ENCODE measurements around the gene TOP1. TPM values are rescaled to one million over a fixed set of nuclear protein-coding genes. Genes with fewer than 3 reads are reported as not detected.
A peak's percentile ranks its signal among the peaks of the same experiment; 100 is the strongest.

TOP1 gene
- total RNA-seq, 1 experiment from 2014 or later, result 81.8 TPM

DNA sequence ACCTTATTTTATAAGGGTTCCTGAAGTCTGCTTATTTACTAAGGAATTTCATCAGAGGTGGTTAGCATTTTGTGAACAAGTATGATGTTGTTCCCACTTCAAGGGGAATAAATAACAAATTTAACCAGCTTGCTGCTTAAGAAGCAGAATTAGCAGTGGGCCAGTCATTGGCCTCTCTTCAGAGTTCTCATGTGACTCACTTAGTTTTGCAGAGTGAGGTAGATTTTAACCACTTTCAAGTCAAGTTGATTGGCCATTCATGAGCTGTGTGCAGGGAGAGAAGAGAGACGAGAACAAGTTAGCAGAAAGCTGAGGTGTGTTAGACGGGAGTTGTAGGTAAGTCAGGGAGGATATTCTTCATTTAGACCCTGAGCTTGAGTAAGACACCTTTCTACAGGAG, 18.1 kb downstream of the TOP1 start:
- H3K4me3 Mint-ChIP-seq, result peak overlapping the region; percentile 12; the same call in 1 of the 2 replicates
- POLR2A ChIA-PET, result interaction anchor here (1.4 to 1.5 kb wide), 2 partner anchors 9 to 19 kb away, joined by 3 to 4 read pairs; partner anchors contain the start of gene TOP1
- ATAC-seq (no peak), DNase-seq (ENCODE audit: low spot score) (no peak)
- H3K27ac Mint-ChIP-seq, result 0 out of 2 replicates have a peak overlapping the region, but pooled peaks have one; percentile 41
- H3K36me3 Mint-ChIP-seq, result no peaks in the 10 kb centered on the region
- CTCF ChIA-PET, result interaction anchor here (1.2 to 8.5 kb wide), 6 partner anchors 11 to 101 kb away, joined by 3 to 46 read pairs (median 5); no protein-coding TSS in a partner anchor
- no peaks in the 10 kb centered on the region for H3K9me3 Mint-ChIP-seq
- TF ChIP-seq, protein P1, sequence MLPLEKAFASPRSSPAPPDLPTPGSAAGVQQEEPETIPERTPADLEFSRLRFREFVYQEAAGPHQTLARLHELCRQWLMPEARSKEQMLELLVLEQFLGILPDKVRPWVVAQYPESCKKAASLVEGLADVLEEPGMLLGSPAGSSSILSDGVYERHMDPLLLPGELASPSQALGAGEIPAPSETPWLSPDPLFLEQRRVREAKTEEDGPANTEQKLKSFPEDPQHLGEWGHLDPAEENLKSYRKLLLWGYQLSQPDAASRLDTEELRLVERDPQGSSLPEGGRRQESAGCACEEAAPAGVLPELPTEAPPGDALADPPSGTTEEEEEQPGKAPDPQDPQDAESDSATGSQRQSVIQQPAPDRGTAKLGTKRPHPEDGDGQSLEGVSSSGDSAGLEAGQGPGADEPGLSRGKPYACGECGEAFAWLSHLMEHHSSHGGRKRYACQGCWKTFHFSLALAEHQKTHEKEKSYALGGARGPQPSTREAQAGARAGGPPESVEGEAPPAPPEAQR (CRISPR knock-in tag; IDR thresholded peaks at IDR 0.05), result no peak
- TF ChIP-seq HMGA2 (CRISPR knock-in tag; IDR thresholded peaks at IDR 0.05) (no peak), NR3C1 (CRISPR knock-in tag; conservative IDR thresholded peaks at IDR 0.05; ENCODE audit: low read depth) (no peak), ZNF423 (CRISPR knock-in tag; IDR thresholded peaks at IDR 0.05) (no peak), PRRX2 (CRISPR knock-in tag; IDR thresholded peaks at IDR 0.05) (no peak), ZNF671 (CRISPR knock-in tag; IDR thresholded peaks at IDR 0.05) (no peak), JAZF1 (CRISPR knock-in tag; IDR thresholded peaks at IDR 0.05) (no peak), RELA (CRISPR knock-in tag; IDR thresholded peaks at IDR 0.05; ENCODE audit: borderline replicate concordance) (no peak), NFE2L1 (CRISPR knock-in tag; IDR thresholded peaks at IDR 0.05) (no peak), TP53 (CRISPR knock-in tag; IDR thresholded peaks at IDR 0.05) (no peak), ZBTB21 (CRISPR knock-in tag; IDR thresholded peaks at IDR 0.05; ENCODE audit: borderline replicate concordance) (no peak), GRHL2 (CRISPR knock-in tag; IDR thresholded peaks at IDR 0.05; ENCODE audit: insufficient replicate concordance, severe bottlenecking) (no peak), ZNF416 (CRISPR knock-in tag; IDR thresholded peaks at IDR 0.05) (no peak), FOXK1 (CRISPR knock-in tag; IDR thresholded peaks at IDR 0.05) (no peak), CBFB (CRISPR knock-in tag; IDR thresholded peaks at IDR 0.05; ENCODE audit: low read depth) (no peak)
- TF ChIP-seq, protein P2, sequence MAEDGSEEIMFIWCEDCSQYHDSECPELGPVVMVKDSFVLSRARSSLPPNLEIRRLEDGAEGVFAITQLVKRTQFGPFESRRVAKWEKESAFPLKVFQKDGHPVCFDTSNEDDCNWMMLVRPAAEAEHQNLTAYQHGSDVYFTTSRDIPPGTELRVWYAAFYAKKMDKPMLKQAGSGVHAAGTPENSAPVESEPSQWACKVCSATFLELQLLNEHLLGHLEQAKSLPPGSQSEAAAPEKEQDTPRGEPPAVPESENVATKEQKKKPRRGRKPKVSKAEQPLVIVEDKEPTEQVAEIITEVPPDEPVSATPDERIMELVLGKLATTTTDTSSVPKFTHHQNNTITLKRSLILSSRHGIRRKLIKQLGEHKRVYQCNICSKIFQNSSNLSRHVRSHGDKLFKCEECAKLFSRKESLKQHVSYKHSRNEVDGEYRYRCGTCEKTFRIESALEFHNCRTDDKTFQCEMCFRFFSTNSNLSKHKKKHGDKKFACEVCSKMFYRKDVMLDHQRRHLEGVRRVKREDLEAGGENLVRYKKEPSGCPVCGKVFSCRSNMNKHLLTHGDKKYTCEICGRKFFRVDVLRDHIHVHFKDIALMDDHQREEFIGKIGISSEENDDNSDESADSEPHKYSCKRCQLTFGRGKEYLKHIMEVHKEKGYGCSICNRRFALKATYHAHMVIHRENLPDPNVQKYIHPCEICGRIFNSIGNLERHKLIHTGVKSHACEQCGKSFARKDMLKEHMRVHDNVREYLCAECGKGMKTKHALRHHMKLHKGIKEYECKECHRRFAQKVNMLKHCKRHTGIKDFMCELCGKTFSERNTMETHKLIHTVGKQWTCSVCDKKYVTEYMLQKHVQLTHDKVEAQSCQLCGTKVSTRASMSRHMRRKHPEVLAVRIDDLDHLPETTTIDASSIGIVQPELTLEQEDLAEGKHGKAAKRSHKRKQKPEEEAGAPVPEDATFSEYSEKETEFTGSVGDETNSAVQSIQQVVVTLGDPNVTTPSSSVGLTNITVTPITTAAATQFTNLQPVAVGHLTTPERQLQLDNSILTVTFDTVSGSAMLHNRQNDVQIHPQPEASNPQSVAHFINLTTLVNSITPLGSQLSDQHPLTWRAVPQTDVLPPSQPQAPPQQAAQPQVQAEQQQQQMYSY (CRISPR knock-in tag; IDR thresholded peaks at IDR 0.05), result no peak
- TF ChIP-seq, protein P3, sequence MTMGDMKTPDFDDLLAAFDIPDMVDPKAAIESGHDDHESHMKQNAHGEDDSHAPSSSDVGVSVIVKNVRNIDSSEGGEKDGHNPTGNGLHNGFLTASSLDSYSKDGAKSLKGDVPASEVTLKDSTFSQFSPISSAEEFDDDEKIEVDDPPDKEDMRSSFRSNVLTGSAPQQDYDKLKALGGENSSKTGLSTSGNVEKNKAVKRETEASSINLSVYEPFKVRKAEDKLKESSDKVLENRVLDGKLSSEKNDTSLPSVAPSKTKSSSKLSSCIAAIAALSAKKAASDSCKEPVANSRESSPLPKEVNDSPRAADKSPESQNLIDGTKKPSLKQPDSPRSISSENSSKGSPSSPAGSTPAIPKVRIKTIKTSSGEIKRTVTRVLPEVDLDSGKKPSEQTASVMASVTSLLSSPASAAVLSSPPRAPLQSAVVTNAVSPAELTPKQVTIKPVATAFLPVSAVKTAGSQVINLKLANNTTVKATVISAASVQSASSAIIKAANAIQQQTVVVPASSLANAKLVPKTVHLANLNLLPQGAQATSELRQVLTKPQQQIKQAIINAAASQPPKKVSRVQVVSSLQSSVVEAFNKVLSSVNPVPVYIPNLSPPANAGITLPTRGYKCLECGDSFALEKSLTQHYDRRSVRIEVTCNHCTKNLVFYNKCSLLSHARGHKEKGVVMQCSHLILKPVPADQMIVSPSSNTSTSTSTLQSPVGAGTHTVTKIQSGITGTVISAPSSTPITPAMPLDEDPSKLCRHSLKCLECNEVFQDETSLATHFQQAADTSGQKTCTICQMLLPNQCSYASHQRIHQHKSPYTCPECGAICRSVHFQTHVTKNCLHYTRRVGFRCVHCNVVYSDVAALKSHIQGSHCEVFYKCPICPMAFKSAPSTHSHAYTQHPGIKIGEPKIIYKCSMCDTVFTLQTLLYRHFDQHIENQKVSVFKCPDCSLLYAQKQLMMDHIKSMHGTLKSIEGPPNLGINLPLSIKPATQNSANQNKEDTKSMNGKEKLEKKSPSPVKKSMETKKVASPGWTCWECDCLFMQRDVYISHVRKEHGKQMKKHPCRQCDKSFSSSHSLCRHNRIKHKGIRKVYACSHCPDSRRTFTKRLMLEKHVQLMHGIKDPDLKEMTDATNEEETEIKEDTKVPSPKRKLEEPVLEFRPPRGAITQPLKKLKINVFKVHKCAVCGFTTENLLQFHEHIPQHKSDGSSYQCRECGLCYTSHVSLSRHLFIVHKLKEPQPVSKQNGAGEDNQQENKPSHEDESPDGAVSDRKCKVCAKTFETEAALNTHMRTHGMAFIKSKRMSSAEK (CRISPR knock-in tag; IDR thresholded peaks at IDR 0.05; ENCODE audit: borderline replicate concordance), result no peak
- TF ChIP-seq, protein P4, sequence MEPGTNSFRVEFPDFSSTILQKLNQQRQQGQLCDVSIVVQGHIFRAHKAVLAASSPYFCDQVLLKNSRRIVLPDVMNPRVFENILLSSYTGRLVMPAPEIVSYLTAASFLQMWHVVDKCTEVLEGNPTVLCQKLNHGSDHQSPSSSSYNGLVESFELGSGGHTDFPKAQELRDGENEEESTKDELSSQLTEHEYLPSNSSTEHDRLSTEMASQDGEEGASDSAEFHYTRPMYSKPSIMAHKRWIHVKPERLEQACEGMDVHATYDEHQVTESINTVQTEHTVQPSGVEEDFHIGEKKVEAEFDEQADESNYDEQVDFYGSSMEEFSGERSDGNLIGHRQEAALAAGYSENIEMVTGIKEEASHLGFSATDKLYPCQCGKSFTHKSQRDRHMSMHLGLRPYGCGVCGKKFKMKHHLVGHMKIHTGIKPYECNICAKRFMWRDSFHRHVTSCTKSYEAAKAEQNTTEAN (CRISPR knock-in tag; IDR thresholded peaks at IDR 0.05), result no peak
- TF ChIP-seq, protein P5, sequence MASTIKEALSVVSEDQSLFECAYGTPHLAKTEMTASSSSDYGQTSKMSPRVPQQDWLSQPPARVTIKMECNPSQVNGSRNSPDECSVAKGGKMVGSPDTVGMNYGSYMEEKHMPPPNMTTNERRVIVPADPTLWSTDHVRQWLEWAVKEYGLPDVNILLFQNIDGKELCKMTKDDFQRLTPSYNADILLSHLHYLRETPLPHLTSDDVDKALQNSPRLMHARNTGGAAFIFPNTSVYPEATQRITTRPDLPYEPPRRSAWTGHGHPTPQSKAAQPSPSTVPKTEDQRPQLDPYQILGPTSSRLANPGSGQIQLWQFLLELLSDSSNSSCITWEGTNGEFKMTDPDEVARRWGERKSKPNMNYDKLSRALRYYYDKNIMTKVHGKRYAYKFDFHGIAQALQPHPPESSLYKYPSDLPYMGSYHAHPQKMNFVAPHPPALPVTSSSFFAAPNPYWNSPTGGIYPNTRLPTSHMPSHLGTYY (CRISPR knock-in tag; IDR thresholded peaks at IDR 0.05), result no peak
- TF ChIP-seq, protein P6, sequence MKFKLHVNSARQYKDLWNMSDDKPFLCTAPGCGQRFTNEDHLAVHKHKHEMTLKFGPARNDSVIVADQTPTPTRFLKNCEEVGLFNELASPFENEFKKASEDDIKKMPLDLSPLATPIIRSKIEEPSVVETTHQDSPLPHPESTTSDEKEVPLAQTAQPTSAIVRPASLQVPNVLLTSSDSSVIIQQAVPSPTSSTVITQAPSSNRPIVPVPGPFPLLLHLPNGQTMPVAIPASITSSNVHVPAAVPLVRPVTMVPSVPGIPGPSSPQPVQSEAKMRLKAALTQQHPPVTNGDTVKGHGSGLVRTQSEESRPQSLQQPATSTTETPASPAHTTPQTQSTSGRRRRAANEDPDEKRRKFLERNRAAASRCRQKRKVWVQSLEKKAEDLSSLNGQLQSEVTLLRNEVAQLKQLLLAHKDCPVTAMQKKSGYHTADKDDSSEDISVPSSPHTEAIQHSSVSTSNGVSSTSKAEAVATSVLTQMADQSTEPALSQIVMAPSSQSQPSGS (CRISPR knock-in tag; IDR thresholded peaks at IDR 0.05; ENCODE audit: borderline replicate concordance, low read depth), result no peak
- peaks cover 81% of the 10 kb centered on the region for H3K4me1 Mint-ChIP-seq
- H3K27me3 Mint-ChIP-seq (ENCODE audit: low read depth), result no peaks in the 10 kb centered on the region; the same call in 1 of the 2 replicates

Data from WTC11 (cell line).